Trophoblast cell (in vitro differentiated cells and primary cell): Measurements from ENCODE around the gene MYO15A.
A peak's percentile ranks its signal among the peaks of the same experiment; 100 is the strongest.

Source experiments
- DNase-seq, 2 donors: peaks; one replicate each; pipeline ENCODE4 v3.0.0-alpha.2; 2016
- H2AFZ ChIP-seq: 2 replicates; pipeline ENCODE4 v1.6.1; 2013; ENCODE audit warnings: low read length, moderate library complexity, mild to moderate bottlenecking; ENCODE audit not compliant: insufficient read depth, poor library complexity
- H2AK5ac ChIP-seq: 2 replicates; pipeline ENCODE4 v1.6.1; 2013; ENCODE audit warnings: mild to moderate bottlenecking, low read length
- H2BK120ac ChIP-seq: 2 replicates; pipeline ENCODE4 v1.6.1; 2013; ENCODE audit warnings: low read length, mild to moderate bottlenecking, moderate library complexity; ENCODE audit not compliant: insufficient read depth, poor library complexity
- H2BK12ac ChIP-seq: 2 replicates; pipeline ENCODE4 v1.6.1; 2013; ENCODE audit warnings: mild to moderate bottlenecking, low read length, moderate library complexity
- H2BK5ac ChIP-seq: 2 replicates; pipeline ENCODE4 v1.6.1; 2013; ENCODE audit warnings: low read length, low read depth, moderate library complexity, mild to moderate bottlenecking; ENCODE audit not compliant: poor library complexity
- H3K14ac ChIP-seq: 2 replicates; pipeline ENCODE4 v1.6.1; 2013; ENCODE audit warnings: mild to moderate bottlenecking, low read length
- H3K18ac ChIP-seq: 2 replicates; pipeline ENCODE4 v1.6.1; 2013; ENCODE audit warnings: mild to moderate bottlenecking, low read length
- H3K23ac ChIP-seq: 2 replicates; pipeline ENCODE4 v1.6.1; 2013; ENCODE audit warnings: low read length
- H3K27ac ChIP-seq: 2 replicates; pipeline ENCODE4 v1.5.1; 2013; ENCODE audit warnings: low read depth, mild to moderate bottlenecking, inconsistent platforms, low read length, moderate library complexity
- H3K27me3 ChIP-seq: 2 replicates; pipeline ENCODE4 v1.6.1; 2013; ENCODE audit warnings: inconsistent platforms, mild to moderate bottlenecking, low read length, moderate library complexity; ENCODE audit not compliant: insufficient read depth
- H3K36me3 ChIP-seq, 2 experiments: 1 replicate in 1 of 2; 2 replicates in 1 of 2; pipeline ENCODE4 v1.6.1; 2013; ENCODE audit warnings: low read length in 2 of 2, mild to moderate bottlenecking in 2 of 2, moderate library complexity in 1 of 2; ENCODE audit not compliant: insufficient read depth in 2 of 2, control insufficient read depth in 1 of 2
- H3K4ac ChIP-seq: 2 replicates; pipeline ENCODE4 v1.6.1; 2013; ENCODE audit warnings: low read depth, mild to moderate bottlenecking, low read length, moderate library complexity
- H3K4me1 ChIP-seq, 2 experiments: 1 replicate in 1 of 2; 2 replicates in 1 of 2; pipeline ENCODE4 v1.6.1; 2013; ENCODE audit warnings: low read length in 2 of 2, mild to moderate bottlenecking in 2 of 2, moderate library complexity in 1 of 2; ENCODE audit not compliant: insufficient read depth in 2 of 2, control insufficient read depth in 1 of 2
- H3K4me2 ChIP-seq: 2 replicates; pipeline ENCODE4 v1.6.1; 2013; ENCODE audit warnings: inconsistent platforms, mild to moderate bottlenecking, low read length, moderate library complexity
- H3K4me3 ChIP-seq: 2 replicates; pipeline ENCODE4 v1.5.1; 2013; ENCODE audit warnings: mild to moderate bottlenecking, low read depth, low read length, inconsistent platforms
- H3K79me1 ChIP-seq: one replicate; pipeline ENCODE4 v1.6.1; 2013; ENCODE audit warnings: low read length
- H3K79me2 ChIP-seq: 2 replicates; pipeline ENCODE4 v1.6.1; 2013; ENCODE audit warnings: low read length, mild to moderate bottlenecking; ENCODE audit not compliant: control insufficient read depth, insufficient read depth, poor library complexity
- H3K9ac ChIP-seq: 2 replicates; pipeline ENCODE4 v1.6.1; 2013; ENCODE audit warnings: mild to moderate bottlenecking, low read length
- H3K9me3 ChIP-seq: 2 replicates; pipeline ENCODE4 v1.6.1; 2013; ENCODE audit warnings: low read depth, mild to moderate bottlenecking, control low read depth, inconsistent platforms, low read length; ENCODE audit not compliant: insufficient read depth
- H4K12ac ChIP-seq: 2 replicates; pipeline ENCODE4 v1.6.1; 2013; ENCODE audit warnings: low read depth, mild to moderate bottlenecking, low read length, moderate library complexity
- H4K8ac ChIP-seq: 2 replicates; pipeline ENCODE4 v1.6.1; 2013; ENCODE audit warnings: low read depth, mild to moderate bottlenecking, low read length, moderate library complexity
- H4K91ac ChIP-seq: one replicate; pipeline ENCODE4 v1.6.1; 2013; ENCODE audit warnings: low read depth, mild to moderate bottlenecking, low read length, moderate library complexity
- WGBS: extraction: QIAGEN DNeasy Blood & Tissue Kit; methylation state at CpG from one replicate; pipeline ENCODE4 v1.1.7; 2013; ENCODE audit warnings: missing lambda C conversion rate; ENCODE audit not compliant: insufficient read length, insufficient coverage; ENCODE audit errors: extremely low coverage; 5-methylcytosine and 5-hydroxymethylcytosine counted together

The MYO15A gene

GRCh38 chr17:18179196-18179595 is 70.6 kb downstream of the MYO15A start:
- Histone ChIP-seq H3K27ac (no peak overlapping the region), H2BK120ac (no peak overlapping the region), H3K9me3 (peaks cover 2% of the 10 kb centered on the region), H2AFZ (no peak overlapping the region), H4K8ac (no peak overlapping the region), H3K4me3 (no peak overlapping the region), H2BK12ac (no peak overlapping the region), H4K12ac (no peak overlapping the region), H2AK5ac (no peak overlapping the region), H2BK5ac (no peak overlapping the region), H4K91ac (no peak overlapping the region), H3K9ac (no peak overlapping the region), H3K79me2 (peaks cover 10% of the 10 kb centered on the region), H3K27me3 (no peaks in the 10 kb centered on the region), H3K79me1 (peaks cover 13% of the 10 kb centered on the region), H3K4me1 (peaks cover 5 to 7% of the 10 kb centered on the region in 2 experiments), H3K4me2 (no peak overlapping the region), H3K14ac (no peak overlapping the region), H3K18ac (no peak overlapping the region), H3K4ac (no peak overlapping the region), H3K23ac (no peak overlapping the region), H3K36me3 (no peaks in the 10 kb centered on the region)
- no CpG with 5 or more reads among the region's 1 CpG for WGBS
- DNase-seq, result no peak

DNA sequence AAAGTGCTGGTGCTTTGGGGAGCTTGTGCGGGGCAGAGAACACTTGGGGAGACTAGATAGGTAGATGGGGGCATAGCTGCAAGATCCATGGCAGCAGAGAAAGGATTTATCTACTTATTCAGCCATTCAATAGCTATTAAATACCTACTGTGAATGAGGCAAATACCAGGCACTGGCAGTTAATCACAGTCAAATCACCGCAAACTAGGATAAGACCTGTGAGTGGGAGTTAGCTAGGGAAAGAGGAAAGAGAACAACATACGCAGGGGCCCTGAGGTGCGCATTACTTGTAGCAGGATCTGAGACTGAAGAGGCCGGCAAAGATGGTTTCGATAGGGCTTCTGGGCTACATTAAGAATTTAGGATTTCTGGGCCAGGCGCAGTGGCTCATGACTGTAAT is 71.2 kb downstream of the MYO15A start:
- no peak overlapping the region for H2BK12ac ChIP-seq
- H3K4me1 ChIP-seq, result peaks cover 8 to 9% of the 10 kb centered on the region in 2 experiments
- peaks cover 13% of the 10 kb centered on the region for H3K79me1 ChIP-seq
- H2AK5ac ChIP-seq, result no peak overlapping the region
- no peak overlapping the region for H4K8ac ChIP-seq
- H2AFZ ChIP-seq, result no peak overlapping the region
- no CpG with 5 or more reads among the region's 7 CpGs for WGBS
- no peak overlapping the region for H3K14ac ChIP-seq
- no peak overlapping the region for H3K4me2 ChIP-seq
- H3K79me2 ChIP-seq, result peaks cover 16% of the 10 kb centered on the region
- no peaks in the 10 kb centered on the region for H3K36me3 ChIP-seq
- H3K4me3 ChIP-seq, result no peak overlapping the region
- no peaks in the 10 kb centered on the region for H3K27me3 ChIP-seq
- no peak overlapping the region for H4K91ac ChIP-seq
- H2BK120ac ChIP-seq, result no peak overlapping the region
- no peak overlapping the region for H3K18ac ChIP-seq
- no peak overlapping the region for H3K4ac ChIP-seq
- no peak overlapping the region for H3K9ac ChIP-seq
- no peak overlapping the region for H4K12ac ChIP-seq
- DNase-seq, result no peak
- H3K23ac ChIP-seq, result no peak overlapping the region
- peaks cover 2% of the 10 kb centered on the region for H3K9me3 ChIP-seq
- no peak overlapping the region for H3K27ac ChIP-seq
- no peak overlapping the region for H2BK5ac ChIP-seq

DNA sequence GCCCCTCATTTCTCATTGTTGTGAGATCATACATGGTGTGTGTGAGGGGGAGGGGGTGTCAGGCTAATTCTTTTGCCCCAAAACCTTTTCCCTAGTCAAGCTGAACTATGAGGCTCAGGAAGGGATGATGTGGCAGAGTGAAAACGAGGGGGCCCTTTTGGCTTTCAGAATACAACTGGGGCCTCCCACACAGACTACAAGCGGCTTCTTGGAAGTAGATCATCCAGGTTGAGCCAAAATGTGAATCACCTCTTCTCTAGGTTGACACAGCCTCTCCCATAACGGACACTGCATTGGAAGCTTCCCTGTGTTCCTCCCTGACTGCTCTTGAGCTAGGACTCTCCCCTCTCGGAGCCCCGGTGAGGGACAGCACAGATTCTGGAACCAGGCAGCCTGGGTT is 72.8 kb downstream of the MYO15A start:
- Histone ChIP-seq H3K36me3 (peaks cover 0 to 2% of the 10 kb centered on the region in 2 experiments), H3K18ac (no peak overlapping the region), H4K12ac (no peak overlapping the region), H2BK12ac (no peak overlapping the region), H3K23ac (no peak overlapping the region), H4K8ac (no peak overlapping the region), H3K14ac (no peak overlapping the region), H2BK5ac (no peak overlapping the region), H2AK5ac (no peak overlapping the region), H2AFZ (no peak overlapping the region), H3K4ac (no peak overlapping the region), H3K79me2 (peaks cover 24% of the 10 kb centered on the region), H3K79me1 (peaks cover 13% of the 10 kb centered on the region), H3K4me2 (no peak overlapping the region), H3K9ac (no peak overlapping the region), H3K27me3 (no peaks in the 10 kb centered on the region), H3K4me3 (no peak overlapping the region), H2BK120ac (no peak overlapping the region), H3K4me1 (peaks cover 17 to 19% of the 10 kb centered on the region in 2 experiments), H3K27ac (no peak overlapping the region), H4K91ac (no peak overlapping the region), H3K9me3 (peaks cover 2% of the 10 kb centered on the region)
- WGBS, result no CpG with 5 or more reads among the region's 5 CpGs
- DNase-seq, result no peak

DNA sequence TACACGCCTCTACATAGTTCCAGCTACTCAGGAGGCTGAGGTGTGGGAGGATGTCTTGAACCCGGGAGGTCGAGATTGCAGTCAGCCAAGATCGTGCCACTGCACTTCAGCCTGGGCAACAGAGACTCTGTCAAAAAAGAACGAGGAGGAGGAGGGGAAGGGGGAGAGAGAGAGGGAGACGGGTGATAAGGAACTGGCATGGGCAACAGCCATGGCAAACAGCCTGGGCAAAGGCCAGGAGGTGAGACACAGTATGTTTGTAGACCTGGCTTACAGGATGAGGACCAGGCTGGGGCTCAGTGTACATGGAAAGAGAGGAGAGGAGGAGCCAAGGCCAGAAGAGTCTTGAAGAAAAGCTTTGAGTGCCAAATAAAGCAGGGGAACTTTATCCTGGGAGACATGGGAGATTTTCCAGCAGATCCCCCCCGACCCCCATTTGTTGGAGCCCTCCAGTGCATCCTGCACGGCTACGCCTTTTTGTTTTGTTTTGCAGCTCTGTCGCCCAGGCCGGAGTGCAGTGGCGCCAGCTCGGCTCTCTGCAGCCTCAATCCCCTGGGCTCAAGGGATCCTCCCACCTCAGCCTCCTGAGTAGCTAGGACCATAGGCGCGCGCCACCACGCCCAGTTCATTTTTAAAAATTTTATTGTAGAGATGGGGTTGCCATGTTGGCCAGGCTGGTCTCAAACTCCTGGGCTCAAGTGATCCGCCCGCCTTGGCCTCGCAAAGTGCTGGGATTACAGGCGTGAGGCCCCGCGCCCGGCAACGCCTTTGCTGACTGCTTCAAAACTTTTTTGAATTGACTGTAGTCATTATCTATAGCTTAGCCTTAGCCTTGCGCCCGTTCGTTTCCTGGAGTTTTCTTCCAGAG is 73.8 kb downstream of the MYO15A start:
- H2AFZ ChIP-seq, result peak overlapping the region; percentile 32
- peak overlapping the region; percentile 78 for H3K4ac ChIP-seq
- H2BK120ac ChIP-seq, result peak overlapping the region; percentile 96
- H3K18ac ChIP-seq, result peak overlapping the region; percentile 84
- peak overlapping the region; percentile 81 for H3K9ac ChIP-seq
- peak overlapping the region; percentile 80 for H4K8ac ChIP-seq
- no peak overlapping the region for H3K23ac ChIP-seq
- peak overlapping the region; percentile 86 for H3K14ac ChIP-seq
- H2AK5ac ChIP-seq, result peak overlapping the region; percentile 89
- peaks cover 13% of the 10 kb centered on the region for H3K79me1 ChIP-seq
- no CpG with 5 or more reads among the region's 28 CpGs for WGBS
- H3K79me2 ChIP-seq, result peaks cover 26% of the 10 kb centered on the region
- peak in 1 of 2 donors; percentile 23 for DNase-seq
- peaks cover 0 to 2% of the 10 kb centered on the region in 2 experiments for H3K36me3 ChIP-seq
- H4K91ac ChIP-seq, result peak overlapping the region; percentile 94
- H2BK5ac ChIP-seq, result peak overlapping the region; percentile 96
- peaks cover 2% of the 10 kb centered on the region for H3K9me3 ChIP-seq
- no peaks in the 10 kb centered on the region for H3K27me3 ChIP-seq
- H3K27ac ChIP-seq, result peak overlapping the region; percentile 98
- peak overlapping the region; percentile 84 for H3K4me3 ChIP-seq
- peak overlapping the region; percentile 63 for H2BK12ac ChIP-seq
- H3K4me1 ChIP-seq, result peaks cover 25 to 27% of the 10 kb centered on the region in 2 experiments
- H4K12ac ChIP-seq, result peak overlapping the region; percentile 93
- H3K4me2 ChIP-seq, result peak overlapping the region; percentile 69
